Activated naive CD4-positive, alpha-beta T cell treated with anti-CD3 and anti-CD28 coated beads, Interleukin-2, amount 50 U/mL, for 16 hours (primary cell): ENCODE measurements around the gene MCF2L.
"Not testable (repeated sequence)": the region's sequence is repeated elsewhere in the genome, so short reads cannot be mapped to it uniquely, and the experiment has no call there.

Experiments used
- DNase-seq: peaks from one replicate; pipeline ENCODE4 v3.0.0-alpha.2; 2020

Gene MCF2L

DNA sequence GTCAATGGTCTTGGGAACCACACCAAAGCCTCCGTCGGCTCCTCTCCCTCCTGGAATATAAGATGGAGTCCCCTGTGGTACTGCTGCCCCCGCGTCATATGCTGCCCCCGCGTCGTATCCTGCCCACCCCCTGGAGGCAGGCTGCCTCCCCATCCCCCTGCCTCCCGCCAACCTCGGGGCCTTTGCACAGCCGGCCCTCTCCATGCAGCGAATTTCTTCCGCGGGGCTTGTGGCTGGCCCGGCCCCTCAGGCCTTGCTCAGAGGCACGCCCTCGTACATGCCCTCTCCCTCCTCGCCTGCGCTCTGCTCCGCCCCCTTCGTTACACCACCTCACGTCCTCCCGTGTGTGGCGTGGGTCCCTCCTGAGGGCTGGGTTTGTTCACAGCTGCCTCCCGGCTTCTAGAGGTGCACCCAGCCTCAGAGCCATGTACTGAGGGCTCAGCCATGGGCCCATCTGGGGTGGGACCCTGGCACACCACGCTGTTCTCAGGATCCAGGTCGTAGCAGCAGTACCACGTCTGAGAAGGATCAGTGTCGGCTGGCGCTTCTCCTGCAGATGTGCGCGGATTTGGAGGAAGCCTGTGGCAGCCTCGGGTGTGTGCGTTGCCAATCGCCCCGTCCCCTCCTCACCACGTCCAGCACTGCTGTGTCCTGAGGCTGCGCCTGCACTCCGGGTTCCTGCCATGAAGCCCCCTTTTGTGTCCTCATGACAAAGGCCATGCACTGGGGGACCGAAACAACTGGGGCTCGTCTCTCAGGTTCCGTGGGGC lies 47.7 kb downstream of the MCF2L start:
- DNase-seq, result no peak

DNA sequence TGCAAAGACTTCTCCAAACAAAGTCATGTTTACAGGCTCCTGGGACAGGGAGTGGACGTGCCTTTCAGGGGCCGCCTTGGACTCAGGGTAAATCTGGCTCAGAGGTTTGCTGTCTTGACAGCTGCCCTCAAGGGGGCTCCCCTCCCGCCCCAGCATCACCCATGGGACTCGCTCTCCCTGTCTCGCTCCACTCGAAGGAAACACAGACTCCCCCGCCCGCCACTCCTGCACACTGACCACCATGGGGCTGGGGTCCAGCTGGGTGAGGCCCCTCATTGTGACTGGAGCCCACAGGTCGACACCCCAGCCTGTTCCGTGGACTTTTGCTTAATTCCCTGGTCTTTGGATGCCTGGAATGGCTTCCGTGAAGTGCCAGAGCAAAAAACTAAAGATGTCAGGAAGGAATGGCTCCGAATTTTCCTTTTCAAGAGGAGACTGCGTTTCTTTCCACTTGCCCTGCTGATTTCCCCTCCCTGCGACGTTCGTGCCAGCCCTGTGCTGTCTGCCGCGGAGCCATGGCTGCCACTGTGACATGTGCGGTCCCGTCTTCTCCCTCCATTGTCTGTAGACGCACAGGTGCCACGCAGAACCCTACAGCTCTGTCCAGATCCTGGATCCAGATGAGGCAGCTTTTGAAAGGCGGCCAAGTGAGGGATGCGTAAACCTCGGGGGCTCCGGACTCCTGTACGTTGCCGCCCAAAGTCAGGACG lies 48.6 kb downstream of the MCF2L start:
- no peak for DNase-seq

DNA sequence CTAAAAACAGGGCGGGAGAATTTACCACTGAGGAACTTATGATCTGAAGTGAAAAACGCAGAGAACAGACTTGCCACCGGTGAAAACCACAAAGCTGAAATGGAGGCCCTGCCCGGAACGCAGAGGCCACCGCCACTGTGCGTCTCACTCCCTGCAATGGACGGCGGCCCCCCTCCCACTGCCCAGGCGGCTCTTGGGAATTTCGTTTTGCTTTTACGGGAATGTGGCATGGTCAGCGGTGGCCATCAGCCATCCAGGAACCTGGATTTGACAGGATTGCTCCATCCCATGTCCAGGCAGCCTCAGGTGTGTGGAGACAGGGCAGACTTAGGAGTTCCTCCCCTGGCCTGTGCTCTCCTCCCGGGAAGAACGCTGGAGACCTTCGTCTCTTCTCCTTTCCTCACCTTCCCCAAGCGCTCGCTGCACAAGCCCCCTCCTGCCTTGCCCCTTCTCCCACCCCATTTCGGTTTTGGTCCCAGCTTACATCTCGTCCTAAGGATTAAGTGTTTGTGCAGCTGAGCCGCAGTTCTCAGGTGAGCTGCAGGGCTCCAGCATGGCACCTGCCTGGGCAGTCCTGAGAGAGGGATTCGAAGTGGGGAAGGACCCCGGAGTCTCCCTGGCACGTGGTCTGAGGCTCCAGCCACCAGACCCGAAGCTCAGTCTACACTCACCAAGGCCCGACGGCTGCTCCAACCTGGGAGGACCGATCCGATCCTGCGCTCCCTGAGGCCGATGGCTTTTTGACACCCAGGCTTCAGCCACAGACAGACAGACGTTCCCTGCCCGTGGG lies 49.9 kb downstream of the MCF2L start:
- DNase-seq, result no peak

DNA sequence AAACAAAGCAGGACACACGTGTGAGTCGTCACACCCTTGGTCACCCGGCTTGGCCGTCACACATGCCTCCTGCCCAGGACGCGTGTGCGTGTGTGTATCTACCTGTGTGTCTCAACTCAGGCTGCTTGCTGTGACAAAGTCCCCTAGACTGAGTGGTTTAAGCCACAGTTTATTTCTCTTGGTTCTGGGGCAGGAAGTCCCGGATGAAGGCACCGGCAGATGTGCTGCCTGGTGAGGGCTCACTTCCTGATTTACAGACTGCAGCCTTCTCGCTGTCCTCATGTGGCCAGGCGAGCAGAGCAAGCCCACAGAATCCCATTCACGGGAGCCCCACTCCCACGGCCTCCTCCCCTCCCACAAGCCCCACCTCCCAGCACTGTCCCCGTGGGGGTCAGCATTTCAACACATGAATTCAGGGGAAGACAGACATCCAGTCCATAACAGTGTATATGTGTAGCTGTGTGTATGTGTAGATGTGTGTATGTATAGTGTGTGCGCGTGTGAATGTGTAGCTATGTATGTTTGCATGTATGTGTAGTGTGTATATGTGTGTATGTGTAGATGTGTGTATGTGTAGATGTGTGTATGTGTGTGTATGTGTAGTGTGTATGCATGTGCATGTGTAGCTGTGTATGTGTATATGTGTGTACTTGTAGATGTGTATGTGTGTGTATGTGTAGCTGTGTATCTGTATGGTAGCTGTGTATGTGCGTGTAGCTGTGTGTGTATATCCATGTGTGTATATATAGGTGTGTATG lies 51.5 kb downstream of the MCF2L start:
- no peak for DNase-seq

DNA sequence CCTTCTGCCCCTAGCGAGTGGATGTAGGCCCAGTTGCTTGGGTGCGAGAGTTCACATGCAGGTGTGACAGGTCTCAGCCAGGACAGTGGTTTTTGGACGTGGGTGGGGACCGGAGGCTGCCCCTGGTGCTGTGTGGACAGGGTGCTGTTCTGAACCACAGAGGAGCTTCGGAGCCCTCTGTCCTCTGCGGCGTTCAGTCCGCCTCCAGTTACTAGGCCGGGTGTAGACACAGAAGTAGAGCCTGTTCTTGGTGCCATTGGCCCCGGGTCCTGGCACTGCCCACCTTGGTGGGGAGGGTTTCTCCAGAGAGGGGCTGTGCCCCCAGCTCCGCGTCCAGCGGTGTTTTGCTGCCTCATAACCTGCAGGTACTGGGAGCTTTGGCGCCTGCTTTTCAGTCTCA lies 52.4 kb downstream of the MCF2L start:
- DNase-seq, result no peak

DNA sequence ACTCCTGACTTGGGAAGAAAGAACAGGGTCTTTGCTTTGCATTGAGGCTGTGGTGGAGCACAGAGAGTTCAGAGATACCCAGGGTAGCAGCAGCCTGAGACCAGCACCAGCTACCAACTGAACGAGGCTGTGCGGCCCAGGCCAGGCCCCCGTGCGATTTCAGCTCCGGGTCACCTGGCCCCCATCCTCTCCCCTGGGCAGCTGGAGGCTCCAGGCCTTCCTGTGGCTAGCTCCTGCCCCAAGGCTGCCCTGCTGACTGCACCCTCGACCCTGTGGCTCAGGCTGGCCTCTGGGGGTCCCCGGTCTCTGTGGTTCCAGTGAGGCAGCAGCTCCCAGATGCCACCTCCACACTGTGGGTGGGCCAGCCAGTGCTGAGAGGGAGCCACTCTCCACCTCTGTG lies 52.8 kb downstream of the MCF2L start:
- no peak for DNase-seq

DNA sequence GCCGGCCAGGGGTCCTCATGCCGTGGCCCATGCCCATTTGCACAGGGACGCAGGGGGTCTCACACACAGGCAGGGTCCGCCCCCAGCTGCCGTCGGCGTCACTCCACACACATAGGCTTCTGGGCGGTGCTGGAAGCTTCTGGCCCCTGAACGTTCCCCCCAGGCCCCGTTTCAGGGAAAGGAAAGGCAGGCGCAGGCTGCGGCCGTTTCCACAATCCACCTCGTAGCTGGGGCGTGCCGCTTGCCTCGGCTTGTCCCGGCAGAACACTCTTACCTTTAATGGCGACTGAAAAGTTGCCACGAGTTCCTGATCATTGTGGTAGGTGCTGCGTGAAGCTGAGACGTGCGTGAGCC lies 53.4 kb downstream of the MCF2L start:
- no peak for DNase-seq

DNA sequence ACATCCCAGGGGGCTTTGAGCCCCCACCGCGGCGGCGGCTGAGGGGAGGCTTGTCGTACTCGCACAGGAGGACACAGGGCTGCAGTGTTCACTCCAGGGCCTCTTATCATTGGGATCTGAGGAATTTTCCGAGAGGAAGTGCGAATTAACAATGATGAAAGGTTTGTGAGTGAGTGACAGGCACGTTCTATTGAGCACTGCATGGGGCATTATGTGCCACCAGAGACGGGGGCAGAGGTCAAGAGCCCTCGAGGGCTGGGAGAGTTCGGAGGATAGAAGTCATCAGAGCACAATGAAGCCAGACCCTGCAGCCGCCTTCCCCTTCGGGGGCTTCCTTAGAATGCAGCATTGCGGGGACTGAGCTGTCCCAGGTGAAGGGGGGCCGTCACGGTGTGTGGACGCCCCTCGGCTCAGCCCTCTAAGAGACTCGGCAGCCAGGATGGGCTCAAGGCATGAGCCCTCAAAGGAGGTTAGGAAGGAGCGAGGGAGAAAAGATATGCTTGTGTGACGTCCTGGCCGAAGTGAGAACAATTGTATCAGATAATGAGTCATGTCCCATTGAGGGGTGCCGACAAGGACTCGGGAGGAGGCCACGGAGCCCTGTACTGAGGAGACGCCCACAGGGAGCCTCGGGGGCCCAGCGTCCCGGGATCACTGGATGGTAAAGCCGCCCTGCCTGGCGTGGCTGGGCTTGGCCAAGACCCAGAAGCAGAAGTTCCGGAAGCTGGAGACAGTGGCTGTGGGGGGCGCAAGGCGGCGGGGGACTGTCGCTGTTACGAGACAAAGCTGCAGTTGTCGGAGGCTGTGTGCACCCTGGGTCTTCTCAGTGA lies 53.9 kb downstream of the MCF2L start:
- no peak for DNase-seq

DNA sequence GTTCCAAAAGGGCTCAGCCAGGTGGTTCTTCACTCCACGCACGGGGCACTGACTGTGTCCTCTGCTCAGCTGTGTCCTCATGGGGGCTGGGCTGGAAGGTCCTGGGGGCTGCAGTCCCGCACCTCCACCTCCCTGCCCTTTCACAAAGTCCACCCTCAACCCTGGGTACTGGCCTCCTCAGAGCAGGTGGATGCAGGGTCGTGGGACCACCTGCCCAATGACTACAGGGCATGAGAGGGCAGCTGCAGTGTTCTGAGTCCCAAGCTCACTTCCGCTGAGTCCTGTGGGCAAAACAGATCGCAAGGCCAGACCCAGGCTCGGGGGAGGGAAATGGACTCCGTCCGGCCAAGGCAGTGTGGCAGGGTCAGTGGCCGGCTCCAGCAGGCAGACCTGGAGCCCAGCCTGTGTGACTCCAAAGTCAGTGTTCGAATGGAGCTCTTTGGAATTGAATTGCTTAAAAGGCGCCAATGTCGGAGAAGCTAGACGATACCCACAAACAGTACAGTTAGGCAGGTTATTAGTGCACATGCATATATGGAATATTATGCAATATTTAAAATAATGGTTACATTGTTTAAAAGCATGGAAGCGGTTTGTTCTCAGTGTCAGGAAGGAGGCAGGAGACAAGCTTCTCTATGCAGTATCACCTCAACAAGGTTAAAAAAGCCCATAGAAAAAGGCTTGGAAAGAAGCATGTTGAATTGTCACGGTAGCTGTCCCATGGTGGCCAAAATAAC lies 54.8 kb downstream of the MCF2L start:
- DNase-seq, result no peak

DNA sequence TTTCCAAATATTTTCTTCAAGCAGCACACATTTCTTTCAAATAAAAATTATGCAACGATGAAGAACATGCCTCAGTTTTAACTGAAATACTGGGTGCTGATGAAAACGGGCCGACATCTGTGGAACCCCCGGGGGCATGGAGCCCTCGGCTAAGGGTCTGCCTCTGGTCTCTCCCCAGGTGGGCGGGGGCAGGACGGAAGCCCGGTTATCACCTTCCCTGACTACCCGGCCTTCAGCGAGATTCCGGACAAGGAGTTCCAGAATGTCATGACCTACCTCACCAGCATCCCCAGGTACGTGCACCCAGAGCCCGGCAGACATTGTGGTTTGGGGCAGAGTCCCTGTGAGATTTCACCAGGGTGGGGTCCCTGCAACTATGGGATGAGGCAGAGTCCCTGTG lies 55.5 kb downstream of the MCF2L start:
- DNase-seq, result no peak

DNA sequence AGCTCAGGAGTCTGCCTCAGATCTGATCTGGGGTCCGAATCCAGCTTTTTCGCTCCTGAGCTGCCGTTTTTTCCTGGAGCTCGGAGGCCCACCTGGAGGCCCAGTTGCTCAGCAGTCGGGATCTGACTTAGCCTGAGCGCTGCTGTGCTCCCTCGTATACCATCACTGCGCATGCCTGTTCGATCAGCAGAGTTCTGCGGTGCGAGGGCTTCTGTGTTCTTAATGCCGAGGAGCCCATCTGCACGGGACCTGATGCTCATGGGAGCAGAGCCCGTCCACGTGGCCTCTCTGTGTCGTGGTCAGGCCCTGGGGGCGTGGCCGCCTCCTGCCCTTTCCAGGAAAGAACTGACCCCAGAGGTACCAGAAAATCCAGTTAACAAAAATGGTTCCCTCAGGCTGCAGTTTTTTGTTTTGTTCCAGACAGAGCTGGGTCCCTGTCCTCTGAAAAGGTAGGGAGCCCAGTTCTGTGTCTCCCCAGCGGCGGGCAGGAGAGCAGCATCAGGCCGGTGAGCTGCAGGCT lies 57.4 kb downstream of the MCF2L start:
- no peak for DNase-seq

DNA sequence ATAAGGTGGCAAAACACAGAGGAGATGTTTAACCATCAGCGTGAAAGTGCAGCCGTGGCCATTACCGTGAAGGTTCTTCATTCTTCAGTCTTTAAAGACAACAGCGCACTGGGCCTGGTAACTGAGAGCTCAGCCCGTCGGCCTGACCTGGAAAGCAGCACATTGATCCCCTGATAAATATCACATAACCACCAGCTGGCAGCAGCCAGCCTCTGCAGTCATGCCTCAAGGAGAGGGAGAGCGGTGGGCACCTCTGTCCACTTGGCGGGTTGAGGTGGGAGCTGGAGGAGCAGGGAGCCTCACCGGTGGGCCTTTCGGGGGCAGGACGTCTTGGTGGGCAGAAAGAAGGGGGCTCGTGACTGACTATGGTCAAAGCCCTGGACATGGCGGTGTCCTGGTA lies 58.1 kb downstream of the MCF2L start:
- no peak for DNase-seq

DNA sequence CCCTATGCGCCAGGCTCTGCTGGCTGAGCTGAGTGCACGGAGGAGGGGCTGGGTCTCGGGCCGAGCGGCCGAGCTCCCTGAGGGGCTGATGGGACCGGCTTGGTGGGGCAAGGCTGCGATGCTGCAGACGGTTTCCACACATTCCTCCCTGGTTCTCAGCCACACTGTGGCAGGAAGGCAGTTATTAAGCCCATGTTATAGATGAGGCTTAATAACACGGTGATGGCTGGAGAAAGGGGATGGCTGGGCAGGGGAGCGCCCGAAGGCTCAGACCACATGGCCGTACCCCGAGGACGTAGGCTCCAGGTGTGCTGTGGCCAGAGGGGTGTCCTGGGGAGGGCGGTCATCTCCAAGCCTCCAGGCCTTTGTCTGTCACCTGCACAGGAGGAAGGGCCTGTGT lies 58.6 kb downstream of the MCF2L start:
- no peak for DNase-seq

DNA sequence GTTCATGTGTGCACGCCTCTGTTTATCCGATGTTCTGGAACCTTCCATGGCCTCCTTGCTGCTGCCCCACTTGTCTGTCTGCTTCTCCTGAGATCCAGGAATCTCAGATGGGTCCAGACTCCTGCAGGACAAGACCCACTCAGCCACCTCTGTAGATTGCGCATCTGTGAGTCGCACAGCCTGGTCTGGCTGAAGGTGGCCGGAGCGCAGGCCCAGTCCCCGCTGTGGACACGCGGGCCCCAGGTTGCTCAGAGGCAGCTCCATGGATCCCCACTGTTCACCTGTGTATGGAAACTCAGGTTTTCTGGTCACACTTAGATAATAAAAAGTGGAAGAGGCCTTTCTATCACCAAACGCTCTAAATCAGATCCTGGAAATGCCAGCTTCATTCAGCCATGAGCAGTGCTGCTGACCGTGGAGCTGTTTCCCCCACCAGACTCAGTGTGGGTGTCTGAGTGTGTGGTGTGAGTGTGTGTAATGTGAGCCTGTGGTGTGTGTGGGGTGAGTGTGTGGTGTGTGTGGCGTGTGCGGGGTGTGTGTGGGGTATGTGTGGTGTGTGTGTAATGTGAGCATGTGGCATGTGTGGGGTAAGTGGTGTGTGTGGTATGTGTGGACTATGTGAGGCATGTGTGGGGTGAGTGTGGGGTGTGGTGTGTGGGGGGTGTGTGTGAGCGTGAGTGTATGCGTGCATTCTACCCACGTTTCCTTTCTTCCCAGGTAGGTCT lies 59.5 kb downstream of the MCF2L start:
- no peak for DNase-seq

DNA sequence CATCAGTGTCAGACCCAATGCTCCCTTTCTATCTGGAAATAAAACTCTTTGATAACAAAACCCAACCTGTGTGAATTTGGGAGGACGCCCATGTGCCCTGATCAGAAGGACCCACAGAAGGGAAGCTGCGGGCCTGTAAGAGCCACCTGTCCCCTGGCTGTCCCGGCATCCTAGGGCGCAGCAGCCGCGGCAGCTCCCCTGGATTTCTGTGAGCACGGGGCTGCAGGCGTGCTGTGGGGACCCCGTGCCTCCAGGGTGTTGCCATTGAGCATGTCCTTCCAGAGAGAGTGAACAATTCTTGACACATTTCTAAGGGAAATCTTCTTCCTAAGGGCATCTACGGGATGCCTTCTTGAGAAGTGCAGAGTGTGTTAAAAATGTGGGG lies 60.0 kb downstream of the MCF2L start:
- DNase-seq, result no peak

DNA sequence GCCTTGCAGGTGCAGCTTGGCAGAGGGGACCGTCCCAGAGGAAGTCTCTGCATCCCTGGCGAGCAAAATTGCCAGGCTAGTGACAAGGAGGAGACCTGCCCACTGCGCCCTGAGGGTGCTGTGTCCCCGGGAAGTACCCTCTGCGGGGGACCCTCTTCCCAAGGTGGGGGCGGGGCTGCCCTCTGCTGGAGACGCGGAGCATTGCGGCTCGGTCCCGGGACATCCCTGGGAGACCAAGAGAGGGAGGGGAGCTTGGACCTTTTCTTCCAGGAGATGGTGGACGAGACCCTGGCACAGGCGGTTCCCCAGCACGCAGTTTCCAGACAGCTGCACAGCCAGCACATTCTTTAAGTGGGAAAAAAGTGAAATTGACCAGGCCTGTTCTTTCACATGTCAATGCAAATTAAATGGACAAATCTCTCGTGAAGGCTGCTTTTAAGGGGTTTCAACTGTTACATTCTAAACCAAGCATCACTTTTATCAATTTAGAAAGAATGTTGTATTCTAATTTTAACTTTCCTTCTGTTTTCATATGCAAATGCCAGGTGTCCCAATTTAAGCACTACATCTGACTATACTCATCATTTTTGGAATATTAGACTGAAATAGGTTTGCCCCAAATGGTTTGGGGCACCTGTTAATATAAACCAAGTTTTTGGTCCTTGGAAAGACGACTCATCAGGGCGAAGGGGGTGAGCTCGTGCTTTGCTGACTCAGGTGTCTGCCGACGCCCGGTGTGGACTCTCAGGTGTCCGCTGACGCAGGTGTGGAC lies 60.7 kb downstream of the MCF2L start:
- peak; percentile 58 for DNase-seq

DNA sequence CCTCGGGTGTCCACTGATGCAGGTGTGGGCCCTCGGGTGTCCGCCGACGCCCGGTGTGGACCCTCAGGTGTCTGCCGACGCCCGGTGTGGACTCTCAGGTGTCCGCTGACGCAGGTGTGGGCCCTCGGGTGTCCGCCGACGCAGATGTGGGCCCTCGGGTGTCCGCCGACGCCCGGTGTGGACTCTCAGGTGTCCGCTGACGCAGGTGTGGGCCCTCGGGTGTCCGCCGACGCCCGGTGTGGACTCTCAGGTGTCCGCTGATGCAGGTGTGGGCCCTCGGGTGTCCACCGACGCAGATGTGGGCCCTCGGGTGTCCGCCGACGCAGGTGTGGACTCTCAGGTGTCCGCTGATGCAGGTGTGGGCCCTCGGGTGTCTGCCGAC lies 61.2 kb downstream of the MCF2L start:
- not testable (repeated sequence) for DNase-seq

DNA sequence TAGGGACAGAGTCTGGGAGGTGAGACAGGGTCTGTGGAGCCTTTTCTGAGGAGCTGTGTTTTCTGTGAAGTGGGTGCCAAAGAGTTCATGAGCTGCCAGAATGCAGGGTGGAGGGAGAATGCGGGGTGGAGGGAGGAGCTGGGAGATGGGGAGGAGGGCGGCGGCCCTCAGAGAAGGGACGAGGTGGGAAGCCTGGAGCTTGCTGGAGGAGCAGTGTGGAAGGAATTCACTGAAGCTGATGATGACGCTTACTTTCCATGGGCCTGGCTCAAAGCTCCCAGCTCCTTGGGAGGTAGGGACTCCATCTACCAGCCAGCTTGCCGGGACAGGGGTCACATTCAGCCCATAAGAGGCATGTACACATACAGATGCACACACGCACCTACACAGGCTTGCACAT lies 62.5 kb downstream of the MCF2L start:
- no peak for DNase-seq

DNA sequence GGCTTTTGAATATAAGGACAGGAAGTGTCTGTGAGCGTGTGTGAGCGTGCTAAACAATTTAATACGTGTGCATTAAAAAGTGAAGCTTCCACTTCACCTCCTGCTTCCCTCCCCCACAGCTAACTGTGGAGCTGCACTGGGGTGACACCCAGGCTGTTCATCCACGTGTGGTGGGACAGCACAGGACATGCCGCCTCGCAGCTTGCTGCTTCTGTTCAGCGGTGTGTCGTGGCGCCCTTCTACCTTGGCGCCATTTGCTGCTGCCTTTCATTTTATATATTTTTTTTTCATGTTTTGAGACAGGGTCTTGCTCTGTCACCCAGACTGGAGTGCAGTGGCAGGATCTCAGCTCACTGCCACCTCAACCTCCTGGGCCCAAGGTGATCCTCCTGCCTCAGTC lies 63.3 kb downstream of the MCF2L start:
- no peak for DNase-seq
